ENCODE results near the gene CASTOR2.
"Not testable (repeated sequence)": the region's sequence is repeated elsewhere in the genome, so short reads cannot be mapped to it uniquely, and the experiment has no call there.

The CASTOR2 gene

GRCh38 chr7:75055830-75056772 lies 91.6 kb downstream of the CASTOR2 start:
- no peak for DNase-seq

DNA sequence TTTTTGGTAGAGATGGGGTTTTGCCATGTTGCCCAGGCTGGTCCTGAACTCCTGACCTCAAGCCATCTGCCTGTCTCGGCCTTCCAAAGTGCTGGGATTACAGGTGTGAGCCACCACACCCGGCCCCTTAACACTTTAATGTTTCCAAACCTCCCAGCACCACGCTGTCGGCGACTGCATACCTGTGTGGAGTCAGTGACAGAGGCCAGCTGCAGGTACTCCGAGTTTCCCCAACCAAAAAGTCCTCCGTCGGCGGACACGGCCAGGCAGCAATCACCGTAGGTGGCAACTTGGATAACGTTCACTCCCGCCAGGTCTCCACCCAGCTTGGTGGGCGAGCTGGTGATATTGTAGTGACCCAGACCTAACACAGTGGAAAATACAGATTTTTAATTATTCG lies 93.9 kb downstream of the CASTOR2 start:
- no peak for DNase-seq

GRCh38 chr7:75064291-75064690 lies 99.8 kb downstream of the CASTOR2 start:
- no peak for DNase-seq

GRCh38 chr7:75064801-75065200 lies 100.3 kb downstream of the CASTOR2 start:
- DNase-seq: no peak

- no peak for DNase-seq
Measured at GRCh38 chr7:75066521-75066920, 102.0 kb downstream of the CASTOR2 start.

GRCh38 chr7:75072981-75073283 lies 108.4 kb downstream of the CASTOR2 start:
- no peak for DNase-seq

GRCh38 chr7:75074262-75074641 lies 109.7 kb downstream of the CASTOR2 start:
- not testable (repeated sequence) for DNase-seq
